ENCODE data around the gene AGAP1. TPM values are rescaled to one million over a fixed set of nuclear protein-coding genes. Genes with fewer than 3 reads are reported as not detected.

Gene AGAP1
- total RNA-seq, 1 donor from 2014 or later, result 20.4 TPM

DNA sequence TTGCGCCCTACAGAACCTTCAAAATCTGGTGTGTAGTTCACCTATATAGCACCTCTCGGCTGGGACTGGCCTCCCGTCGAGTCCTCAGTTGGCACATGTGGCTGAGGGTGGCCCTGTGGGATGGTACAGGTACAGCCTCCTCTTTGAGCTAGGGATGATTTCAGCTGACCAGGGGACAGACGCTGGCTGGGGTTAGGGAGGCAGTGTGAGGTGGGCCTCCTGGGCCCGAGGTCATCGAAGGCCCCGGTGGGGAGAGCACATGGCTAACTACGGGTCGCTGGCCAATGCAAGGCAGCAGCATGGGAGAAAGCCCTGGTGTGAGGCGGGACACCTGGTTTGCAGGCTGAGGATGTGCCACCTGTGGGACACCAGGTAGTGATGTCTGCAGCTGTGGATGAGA lies 369.6 kb downstream of the AGAP1 start:
- peaks cover 39% of the 10 kb centered on the region for H3K4me1 Mint-ChIP-seq
- peaks cover 32% of the 10 kb centered on the region for H3K36me3 Mint-ChIP-seq
- TF ChIP-seq, protein P1, sequence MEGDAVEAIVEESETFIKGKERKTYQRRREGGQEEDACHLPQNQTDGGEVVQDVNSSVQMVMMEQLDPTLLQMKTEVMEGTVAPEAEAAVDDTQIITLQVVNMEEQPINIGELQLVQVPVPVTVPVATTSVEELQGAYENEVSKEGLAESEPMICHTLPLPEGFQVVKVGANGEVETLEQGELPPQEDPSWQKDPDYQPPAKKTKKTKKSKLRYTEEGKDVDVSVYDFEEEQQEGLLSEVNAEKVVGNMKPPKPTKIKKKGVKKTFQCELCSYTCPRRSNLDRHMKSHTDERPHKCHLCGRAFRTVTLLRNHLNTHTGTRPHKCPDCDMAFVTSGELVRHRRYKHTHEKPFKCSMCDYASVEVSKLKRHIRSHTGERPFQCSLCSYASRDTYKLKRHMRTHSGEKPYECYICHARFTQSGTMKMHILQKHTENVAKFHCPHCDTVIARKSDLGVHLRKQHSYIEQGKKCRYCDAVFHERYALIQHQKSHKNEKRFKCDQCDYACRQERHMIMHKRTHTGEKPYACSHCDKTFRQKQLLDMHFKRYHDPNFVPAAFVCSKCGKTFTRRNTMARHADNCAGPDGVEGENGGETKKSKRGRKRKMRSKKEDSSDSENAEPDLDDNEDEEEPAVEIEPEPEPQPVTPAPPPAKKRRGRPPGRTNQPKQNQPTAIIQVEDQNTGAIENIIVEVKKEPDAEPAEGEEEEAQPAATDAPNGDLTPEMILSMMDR (IDR thresholded peaks at IDR 0.05), result no peak
- no peak for TF ChIP-seq EZH2phosphoT487 (IDR thresholded peaks at IDR 0.05)
- no peak for DNase-seq (ENCODE audit: low spot score)
- no peak overlapping the region for H3K4me3 Mint-ChIP-seq
- Histone ChIP-seq H3K27me3 (no peaks in the 10 kb centered on the region), H2AFZ (replicated peaks) (no peak overlapping the region), H3K27ac (no peak overlapping the region), H3K36me3 (no peaks in the 10 kb centered on the region), H3K4me2 (no peak overlapping the region), H3K9ac (no peak overlapping the region), H4K20me1 (ENCODE audit: low read depth) (peaks cover 21% of the 10 kb centered on the region), H3K4me3 (no peak overlapping the region), H3K4me1 (peaks cover 35% of the 10 kb centered on the region), H3F3A (ENCODE audit: low read depth) (peaks cover 5% of the 10 kb centered on the region), H3K79me2 (ENCODE audit: low read depth) (no peaks in the 10 kb centered on the region), H3K9me3 (ENCODE audit: low read depth) (no peaks in the 10 kb centered on the region)
- no peaks in the 10 kb centered on the region for H3K27me3 Mint-ChIP-seq (ENCODE audit: insufficient read depth, low read depth)
- H3K9me3 Mint-ChIP-seq, result peaks cover 6% of the 10 kb centered on the region
- peak overlapping the region; percentile 31 for H3K27ac Mint-ChIP-seq

DNA sequence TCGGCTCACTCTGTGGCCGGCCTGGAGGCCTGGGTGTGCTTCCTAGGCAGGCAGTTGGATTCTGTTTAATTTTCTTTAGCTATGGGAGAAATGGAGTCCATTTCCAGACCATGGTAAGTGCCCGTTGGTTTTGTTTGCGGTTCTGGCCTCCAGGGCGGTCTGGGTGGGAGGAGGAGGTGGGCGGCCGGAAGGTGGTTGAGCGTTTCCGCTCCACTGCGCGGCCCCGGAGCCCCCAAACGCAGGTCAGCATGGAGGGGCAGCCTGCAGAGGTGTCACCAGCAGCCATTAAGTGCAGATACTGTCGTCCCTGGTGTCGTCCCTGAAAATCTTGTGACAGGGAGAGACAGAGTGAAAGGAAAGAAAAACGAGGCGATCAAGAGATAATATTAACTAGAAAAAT lies 370.5 kb downstream of the AGAP1 start:
- no peak overlapping the region for H3K9ac ChIP-seq
- Mint-ChIP-seq H3K4me1 (peaks cover 30% of the 10 kb centered on the region), H3K27me3 (ENCODE audit: insufficient read depth, low read depth) (no peaks in the 10 kb centered on the region), H3K36me3 (peaks cover 40% of the 10 kb centered on the region), H3K9me3 (peaks cover 14% of the 10 kb centered on the region), H3K4me3 (no peak overlapping the region), H3K27ac (no peak overlapping the region)
- H3K27ac ChIP-seq, result no peak overlapping the region
- H3K4me3 ChIP-seq, result no peak overlapping the region
- no peak overlapping the region for H3K4me2 ChIP-seq
- peaks cover 27% of the 10 kb centered on the region for H3K4me1 ChIP-seq
- peaks cover 5% of the 10 kb centered on the region for H3F3A ChIP-seq (ENCODE audit: low read depth)
- TF ChIP-seq EZH2 (IDR thresholded peaks at IDR 0.05) (no peak), EZH2phosphoT487 (IDR thresholded peaks at IDR 0.05) (no peak)
- TF ChIP-seq, protein P1 (IDR thresholded peaks at IDR 0.05), result no peak
- no peaks in the 10 kb centered on the region for H3K36me3 ChIP-seq
- no peak for DNase-seq (ENCODE audit: low spot score)
- H3K79me2 ChIP-seq (ENCODE audit: low read depth), result no peaks in the 10 kb centered on the region
- no peak overlapping the region for H2AFZ ChIP-seq (replicated peaks)
- H3K27me3 ChIP-seq, result no peaks in the 10 kb centered on the region
- peaks cover 21% of the 10 kb centered on the region for H4K20me1 ChIP-seq (ENCODE audit: low read depth)
- H3K9me3 ChIP-seq (ENCODE audit: low read depth), result no peaks in the 10 kb centered on the region

DNA sequence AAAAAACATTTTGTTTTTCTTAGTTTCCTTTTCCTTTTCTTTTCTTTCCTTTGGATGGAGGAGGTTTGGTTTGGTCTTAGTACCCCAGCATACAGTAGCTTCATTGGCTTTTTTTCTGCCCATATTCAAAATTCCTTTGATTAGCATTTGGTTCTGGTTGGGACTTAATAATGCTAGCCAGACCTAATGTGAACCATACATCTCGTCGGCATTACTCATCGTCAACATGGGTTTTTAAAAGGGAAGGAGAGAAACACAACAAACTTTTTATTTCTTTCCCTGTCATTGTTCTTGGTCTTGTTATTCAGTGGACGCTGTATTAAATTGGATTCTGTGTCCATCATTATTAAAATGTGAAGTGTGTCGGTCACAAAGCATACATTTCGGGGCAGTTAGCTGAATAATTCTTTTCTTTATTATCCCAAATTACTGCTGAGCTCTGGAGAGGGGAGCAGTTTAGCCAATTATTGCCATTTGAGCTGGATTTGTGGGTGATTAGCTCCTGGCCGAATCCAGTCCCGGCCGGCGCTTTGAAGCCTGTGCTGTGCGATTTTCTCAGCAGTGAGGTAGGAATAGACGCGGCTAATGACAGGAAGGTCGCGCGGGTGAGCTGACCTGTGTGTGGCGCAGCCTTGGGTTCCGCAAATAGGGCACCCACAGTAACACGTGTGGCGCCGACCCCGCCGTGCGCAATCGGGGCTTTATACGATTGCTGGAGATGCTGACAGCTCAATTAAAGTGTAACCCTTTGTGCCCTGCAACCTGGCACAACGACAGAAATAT lies 371.1 kb downstream of the AGAP1 start:
- Histone ChIP-seq H3K4me1 (peaks cover 20% of the 10 kb centered on the region), H4K20me1 (ENCODE audit: low read depth) (peaks cover 21% of the 10 kb centered on the region), H3K4me2 (peak overlapping the region; percentile 38), H3F3A (ENCODE audit: low read depth) (peaks cover 5% of the 10 kb centered on the region), H3K4me3 (no peak overlapping the region), H2AFZ (replicated peaks) (no peak overlapping the region), H3K27ac (no peak overlapping the region), H3K9ac (no peak overlapping the region), H3K27me3 (no peaks in the 10 kb centered on the region), H3K36me3 (no peaks in the 10 kb centered on the region), H3K79me2 (ENCODE audit: low read depth) (no peaks in the 10 kb centered on the region), H3K9me3 (ENCODE audit: low read depth) (no peaks in the 10 kb centered on the region)
- Mint-ChIP-seq H3K27me3 (ENCODE audit: insufficient read depth, low read depth) (no peaks in the 10 kb centered on the region), H3K36me3 (peaks cover 42% of the 10 kb centered on the region), H3K9me3 (peaks cover 16% of the 10 kb centered on the region), H3K4me1 (peaks cover 24% of the 10 kb centered on the region), H3K4me3 (no peak overlapping the region), H3K27ac (no peak overlapping the region)
- TF ChIP-seq, protein P1 (IDR thresholded peaks at IDR 0.05), result no peak
- TF ChIP-seq EZH2 (IDR thresholded peaks at IDR 0.05) (no peak), EZH2phosphoT487 (IDR thresholded peaks at IDR 0.05) (no peak)
- peak; percentile 55 for DNase-seq (ENCODE audit: low spot score)

Data from neural progenitor cell (in vitro differentiated cells).